AG09309 (cell line): Measurements from ENCODE around the gene JAKMIP1.

ENCODE experiments used
- DNase-seq: peaks from one replicate; pipeline ENCODE4 v3.0.0-alpha.2; 2010; ENCODE audit warnings: low read depth
- H3K4me3 ChIP-seq: 2 replicates; pipeline ENCODE4 v1.5.1; 2011; ENCODE audit warnings: mild to moderate bottlenecking, low read depth, low read length, moderate library complexity; ENCODE audit not compliant: control insufficient read depth
- TF ChIP-seq, protein P1 (sequence below): IDR thresholded peaks from 2 replicates; pipeline ENCODE4 v1.5.1; 2011; ENCODE audit warnings: mild to moderate bottlenecking, low read depth, low read length, inconsistent platforms; ENCODE audit not compliant: insufficient read depth, control insufficient read depth; ENCODE audit errors: missing control alignments

JAKMIP1 gene

GRCh38 chr4:6239968-6240367 is 39.6 kb upstream of the JAKMIP1 start:
- H3K4me3 ChIP-seq: no peak overlapping the region
- no peak for DNase-seq
- TF ChIP-seq, protein P1, sequence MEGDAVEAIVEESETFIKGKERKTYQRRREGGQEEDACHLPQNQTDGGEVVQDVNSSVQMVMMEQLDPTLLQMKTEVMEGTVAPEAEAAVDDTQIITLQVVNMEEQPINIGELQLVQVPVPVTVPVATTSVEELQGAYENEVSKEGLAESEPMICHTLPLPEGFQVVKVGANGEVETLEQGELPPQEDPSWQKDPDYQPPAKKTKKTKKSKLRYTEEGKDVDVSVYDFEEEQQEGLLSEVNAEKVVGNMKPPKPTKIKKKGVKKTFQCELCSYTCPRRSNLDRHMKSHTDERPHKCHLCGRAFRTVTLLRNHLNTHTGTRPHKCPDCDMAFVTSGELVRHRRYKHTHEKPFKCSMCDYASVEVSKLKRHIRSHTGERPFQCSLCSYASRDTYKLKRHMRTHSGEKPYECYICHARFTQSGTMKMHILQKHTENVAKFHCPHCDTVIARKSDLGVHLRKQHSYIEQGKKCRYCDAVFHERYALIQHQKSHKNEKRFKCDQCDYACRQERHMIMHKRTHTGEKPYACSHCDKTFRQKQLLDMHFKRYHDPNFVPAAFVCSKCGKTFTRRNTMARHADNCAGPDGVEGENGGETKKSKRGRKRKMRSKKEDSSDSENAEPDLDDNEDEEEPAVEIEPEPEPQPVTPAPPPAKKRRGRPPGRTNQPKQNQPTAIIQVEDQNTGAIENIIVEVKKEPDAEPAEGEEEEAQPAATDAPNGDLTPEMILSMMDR: no peak

DNA sequence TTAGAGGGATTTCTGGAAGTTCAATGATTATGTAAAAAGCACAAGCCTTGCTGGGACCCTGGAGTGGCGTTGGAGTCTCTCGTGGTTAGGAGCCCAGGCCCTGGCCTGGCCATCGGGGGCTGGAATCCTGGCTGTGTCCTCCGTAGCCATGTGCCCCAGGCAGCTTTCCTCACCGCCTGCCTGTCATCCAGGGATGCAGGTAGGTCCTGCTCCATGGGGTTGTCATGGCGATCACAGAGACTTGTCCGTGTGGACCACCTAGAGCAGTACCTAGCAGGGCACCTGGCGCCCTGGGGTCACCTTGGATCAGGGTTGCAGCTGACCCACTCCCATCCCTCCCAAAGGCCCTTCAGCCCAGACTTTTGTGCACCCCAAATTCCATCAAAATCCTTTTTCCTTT is 39.1 kb upstream of the JAKMIP1 start:
- no peak for DNase-seq
- TF ChIP-seq, protein P1: no peak
- H3K4me3 ChIP-seq: no peak overlapping the region

GRCh38 chr4:6236816-6237390 is 36.6 kb upstream of the JAKMIP1 start:
- TF ChIP-seq, protein P1: no peak
- DNase-seq: no peak
- H3K4me3 ChIP-seq: no peak overlapping the region

- DNase-seq: no peak
- TF ChIP-seq, protein P1: no peak
- no peak overlapping the region for H3K4me3 ChIP-seq
Observed at GRCh38 chr4:6235901-6236640, 35.7 kb upstream of the JAKMIP1 start.

GRCh38 chr4:6235012-6235411 is 34.7 kb upstream of the JAKMIP1 start:
- TF ChIP-seq, protein P1: no peak
- DNase-seq: no peak
- H3K4me3 ChIP-seq: no peak overlapping the region

- TF ChIP-seq, protein P1: no peak
- H3K4me3 ChIP-seq: no peak overlapping the region
- no peak for DNase-seq
Observed at GRCh38 chr4:6233929-6234328, 33.6 kb upstream of the JAKMIP1 start.
